HEK293T (cell line): ENCODE results near the gene GADD45G.
A peak's percentile ranks its signal among the peaks of the same experiment; 100 is the strongest.

ENCODE experiments used
- CTCF ChIA-PET: fragments of 350-600 bp; formaldehyde crosslinking; extraction: SDS; loops from one replicate; lab custom pipeline; 2021; ENCODE audit warnings: antibody characterized with exemption, inconsistent platforms; lab: Yijun Ruan, JAX
- POLR2A ChIA-PET: fragments of 350-600 bp; formaldehyde crosslinking; extraction: SDS; loops from one replicate; lab custom pipeline; 2020; ENCODE audit warnings: antibody characterized with exemption, inconsistent platforms; lab: Yijun Ruan, JAX
- DNase-seq: peaks from one replicate; pipeline ENCODE4 v3.0.0; 2012; ENCODE audit warnings: mixed read lengths; ENCODE audit errors: extremely low spot score
- ARNT ChIP-seq: fragments of 450-650 bp; IDR thresholded peaks from 2 replicates; pipeline ENCODE4 v1.6.1; 2017; ENCODE audit warnings: mild to moderate bottlenecking
- BHLHE40 ChIP-seq: fragments of 450-650 bp; IDR thresholded peaks from 2 replicates; pipeline ENCODE4 v1.6.1; 2016; ENCODE audit warnings: mild to moderate bottlenecking, moderate library complexity, borderline replicate concordance
- CTBP1 ChIP-seq: fragments of 450-650 bp; IDR thresholded peaks from 2 replicates; pipeline ENCODE4 v1.6.1; 2016; ENCODE audit warnings: borderline replicate concordance
- ELF4 ChIP-seq: fragments of 450-650 bp; IDR thresholded peaks from 2 replicates; pipeline ENCODE4 v1.6.1; 2017; ENCODE audit warnings: antibody characterized with exemption
- FOXA1 ChIP-seq: fragments of 450-650 bp; IDR thresholded peaks from 2 replicates; pipeline ENCODE4 v1.6.1; 2016; ENCODE audit warnings: mild to moderate bottlenecking
- FOXK2 ChIP-seq: fragments of 450-650 bp; IDR thresholded peaks from 2 replicates; pipeline ENCODE4 v1.6.1; 2016; ENCODE audit warnings: mild to moderate bottlenecking
- FOXM1 ChIP-seq: fragments of 450-650 bp; IDR thresholded peaks from 2 replicates; pipeline ENCODE4 v1.6.1; 2017; ENCODE audit warnings: mild to moderate bottlenecking, borderline replicate concordance
- HDGF ChIP-seq: fragments of 450-650 bp; IDR thresholded peaks from 2 replicates; pipeline ENCODE4 v1.6.1; 2017; ENCODE audit warnings: antibody characterized with exemption, borderline replicate concordance
- L3MBTL2 ChIP-seq: fragments of 450-650 bp; conservative IDR thresholded peaks from 2 replicates; pipeline ENCODE4 v1.6.1; 2016; ENCODE audit warnings: mild to moderate bottlenecking
- LEF1 ChIP-seq: fragments of 450-650 bp; IDR thresholded peaks from 2 replicates; pipeline ENCODE4 v1.6.1; 2017; ENCODE audit warnings: mild to moderate bottlenecking, borderline replicate concordance
- NFRKB ChIP-seq: fragments of 450-650 bp; IDR thresholded peaks from 2 replicates; pipeline ENCODE4 v1.6.1; 2016; ENCODE audit warnings: mild to moderate bottlenecking, moderate library complexity
- SP1 ChIP-seq: fragments of 450-650 bp; IDR thresholded peaks from 2 replicates; pipeline ENCODE4 v1.6.1; 2017
- SUZ12 ChIP-seq: fragments of 450-650 bp; IDR thresholded peaks from 2 replicates; pipeline ENCODE4 v1.6.1; 2016; ENCODE audit warnings: mild to moderate bottlenecking
- TARDBP ChIP-seq: fragments of 450-650 bp; IDR thresholded peaks from 2 replicates; pipeline ENCODE4 v1.6.1; 2016
- ZNF384 ChIP-seq: fragments of 450-650 bp; IDR thresholded peaks from 2 replicates; pipeline ENCODE4 v1.6.1; 2016
- TF ChIP-seq, protein P1 (sequence below): fragments of 450-650 bp; IDR thresholded peaks from 2 replicates; pipeline ENCODE4 v1.6.1; 2016

The GADD45G gene

GRCh38 chr9:89595646-89596045 is 9.2 kb upstream of the GADD45G start:
- POLR2A ChIA-PET: no interaction called here
- CTCF ChIA-PET: interaction anchor here (1.0 to 1.1 kb wide), 2 partner anchors 20 to 504 kb away, joined by 3 to 4 read pairs; no protein-coding TSS in a partner anchor
- TF ChIP-seq NFRKB (no peak), FOXK2 (no peak), LEF1 (no peak), BHLHE40 (no peak), ZNF384 (no peak), FOXM1 (no peak), ELF4 (no peak), ARNT (no peak), CTBP1 (no peak), FOXA1 (no peak), SP1 (no peak), TARDBP (no peak), SUZ12 (no peak), L3MBTL2 (no peak), HDGF (no peak)
- TF ChIP-seq, protein P1, sequence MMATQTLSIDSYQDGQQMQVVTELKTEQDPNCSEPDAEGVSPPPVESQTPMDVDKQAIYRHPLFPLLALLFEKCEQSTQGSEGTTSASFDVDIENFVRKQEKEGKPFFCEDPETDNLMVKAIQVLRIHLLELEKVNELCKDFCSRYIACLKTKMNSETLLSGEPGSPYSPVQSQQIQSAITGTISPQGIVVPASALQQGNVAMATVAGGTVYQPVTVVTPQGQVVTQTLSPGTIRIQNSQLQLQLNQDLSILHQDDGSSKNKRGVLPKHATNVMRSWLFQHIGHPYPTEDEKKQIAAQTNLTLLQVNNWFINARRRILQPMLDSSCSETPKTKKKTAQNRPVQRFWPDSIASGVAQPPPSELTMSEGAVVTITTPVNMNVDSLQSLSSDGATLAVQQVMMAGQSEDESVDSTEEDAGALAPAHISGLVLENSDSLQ: no peak
- DNase-seq: no peak

- ChIA-PET POLR2A (no interaction called here), CTCF (interaction anchor here (0.6 to 2.2 kb wide), 6 partner anchors 21 to 1274 kb away, joined by 3 to 21 read pairs (median 4); no protein-coding TSS in a partner anchor)
- DNase-seq: no peak
- no peak for TF ChIP-seq SUZ12
- TF ChIP-seq L3MBTL2: no peak
- no peak for TF ChIP-seq NFRKB
- TF ChIP-seq, protein P1: no peak
- no peak for TF ChIP-seq FOXM1
- no peak for TF ChIP-seq FOXA1
- TF ChIP-seq LEF1: no peak
- no peak for TF ChIP-seq BHLHE40
- no peak for TF ChIP-seq HDGF
- TF ChIP-seq SP1: no peak
- no peak for TF ChIP-seq ELF4
- TF ChIP-seq FOXK2: no peak
- TF ChIP-seq CTBP1: no peak
- TF ChIP-seq ZNF384: no peak
- no peak for TF ChIP-seq TARDBP
- TF ChIP-seq ARNT: no peak
These were observed 7.8 kb upstream of the GADD45G start for GRCh38 chr9:89596937-89597555.

DNA sequence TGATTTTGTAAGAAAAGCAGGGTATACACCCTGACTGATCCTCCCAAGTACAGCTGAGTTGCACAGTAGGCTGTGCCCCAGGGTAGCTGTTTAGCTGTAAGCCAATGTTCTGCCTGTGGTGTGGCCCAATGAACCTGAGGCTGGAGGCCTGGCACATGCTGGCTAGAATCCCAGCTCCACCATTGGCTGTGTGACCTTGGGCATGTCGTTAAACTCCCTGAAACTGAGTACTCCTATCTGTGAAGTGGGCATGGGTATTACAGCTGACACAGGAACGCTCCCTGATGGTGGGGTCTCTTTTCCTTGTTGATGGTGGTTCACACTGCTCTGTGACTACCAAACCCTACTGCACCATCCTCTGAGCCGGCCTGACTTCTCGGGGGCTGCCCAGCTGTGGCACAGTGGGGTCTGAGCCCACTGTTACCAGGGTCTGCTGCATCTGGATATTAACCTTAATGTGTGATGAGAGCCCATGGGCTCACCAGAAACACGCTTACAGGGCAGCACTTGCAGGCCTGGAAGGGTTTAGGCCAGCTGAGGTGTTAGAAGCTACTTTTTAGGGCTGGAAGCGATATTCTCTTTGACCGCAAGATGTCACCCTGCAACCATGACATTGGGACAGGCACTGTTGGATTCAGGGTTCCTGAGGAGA is 7.0 kb upstream of the GADD45G start:
- POLR2A ChIA-PET: no interaction called here
- CTCF ChIA-PET: interaction anchor here (0.6 to 2.2 kb wide), 17 partner anchors 20 to 1273 kb away, joined by 3 to 21 read pairs (median 4); no protein-coding TSS in a partner anchor
- TF ChIP-seq SP1: no peak
- no peak for TF ChIP-seq FOXM1
- no peak for TF ChIP-seq FOXA1
- no peak for TF ChIP-seq FOXK2
- TF ChIP-seq, protein P1: no peak
- DNase-seq: peak; percentile 59

- TF ChIP-seq ELF4: no peak
- ChIA-PET POLR2A (no interaction called here), CTCF (interaction anchor here (0.6 to 2.2 kb wide), 13 partner anchors 21 to 541 kb away, joined by 3 to 21 read pairs (median 4); no protein-coding TSS in a partner anchor)
- DNase-seq: no peak
These were observed 6.5 kb upstream of the GADD45G start for GRCh38 chr9:89598363-89598713.

DNA sequence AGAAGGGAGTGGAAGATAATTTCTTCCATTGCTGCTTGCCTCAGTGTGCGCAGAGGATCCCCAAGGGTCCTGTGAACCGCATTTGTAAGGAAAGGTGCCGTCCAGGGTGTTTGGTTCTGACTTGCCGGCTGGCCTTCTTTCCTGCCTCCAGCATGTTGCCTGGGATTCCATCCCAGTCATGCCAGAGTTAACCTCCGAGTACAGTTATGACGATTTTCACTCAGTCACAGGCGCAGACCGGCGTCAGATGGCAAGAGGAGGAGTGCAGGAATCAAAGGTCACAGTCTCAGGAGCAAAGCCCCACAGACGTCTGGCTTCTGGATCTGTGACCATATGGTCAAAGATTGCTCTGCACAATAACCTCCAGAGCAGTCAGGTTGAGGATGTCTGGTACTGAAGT is 5.9 kb upstream of the GADD45G start:
- ChIA-PET CTCF (interaction anchor here (1.2 to 5.2 kb wide), 6 partner anchors 401 to 503 kb away, joined by 5 to 74 read pairs (median 9); no protein-coding TSS in a partner anchor), POLR2A (no interaction called here)
- TF ChIP-seq, protein P1: no peak
- TF ChIP-seq ZNF384: no peak
- no peak for TF ChIP-seq TARDBP
- TF ChIP-seq FOXA1: no peak
- no peak for TF ChIP-seq ELF4
- no peak for TF ChIP-seq LEF1
- no peak for TF ChIP-seq ARNT
- TF ChIP-seq SP1: no peak
- TF ChIP-seq BHLHE40: no peak
- TF ChIP-seq FOXM1: no peak
- no peak for TF ChIP-seq FOXK2
- TF ChIP-seq SUZ12: no peak
- TF ChIP-seq CTBP1: no peak
- no peak for DNase-seq
